ENCODE measurements around the gene KLHL21.

The KLHL21 gene

GRCh38 chr1:6592865-6593593, 9.6 kb downstream of the KLHL21 start:
- H3K4me1 ChIP-seq (ENCODE audit: control insufficient read depth, insufficient read depth, low read length): no peaks in the 10 kb centered on the region
- peaks cover 64% of the 10 kb centered on the region for H3K36me3 ChIP-seq (ENCODE audit: control insufficient read depth, insufficient read depth, low read length)
- no peaks in the 10 kb centered on the region for H3K9me3 ChIP-seq (ENCODE audit: control insufficient read depth, insufficient read depth, low read length)
- no peak overlapping the region for H3K9ac ChIP-seq (ENCODE audit: low read depth, low read length)
- H3K27me3 ChIP-seq (ENCODE audit: control insufficient read depth, insufficient read depth, low read length): no peaks in the 10 kb centered on the region
- H3K4me3 ChIP-seq (ENCODE audit: low read depth, low read length): no peak overlapping the region

- H3K9ac ChIP-seq (ENCODE audit: low read depth, low read length): no peak overlapping the region
- no peaks in the 10 kb centered on the region for H3K27me3 ChIP-seq (ENCODE audit: control insufficient read depth, insufficient read depth, low read length)
- H3K4me1 ChIP-seq (ENCODE audit: control insufficient read depth, insufficient read depth, low read length): no peaks in the 10 kb centered on the region
- peaks cover 64% of the 10 kb centered on the region for H3K36me3 ChIP-seq (ENCODE audit: control insufficient read depth, insufficient read depth, low read length)
- H3K9me3 ChIP-seq (ENCODE audit: control insufficient read depth, insufficient read depth, low read length): no peaks in the 10 kb centered on the region
- no peak overlapping the region for H3K4me3 ChIP-seq (ENCODE audit: low read depth, low read length)
Observed at GRCh38 chr1:6592441-6592840, 10.2 kb downstream of the KLHL21 start.

- Histone ChIP-seq H3K4me3 (ENCODE audit: low read depth, low read length) (no peak overlapping the region), H3K4me1 (ENCODE audit: control insufficient read depth, insufficient read depth, low read length) (no peaks in the 10 kb centered on the region), H3K9me3 (ENCODE audit: control insufficient read depth, insufficient read depth, low read length) (no peaks in the 10 kb centered on the region), H3K9ac (ENCODE audit: low read depth, low read length) (no peak overlapping the region), H3K27me3 (ENCODE audit: control insufficient read depth, insufficient read depth, low read length) (no peaks in the 10 kb centered on the region), H3K36me3 (ENCODE audit: control insufficient read depth, insufficient read depth, low read length) (peaks cover 57% of the 10 kb centered on the region)
Observed at GRCh38 chr1:6591644-6592043, 11.0 kb downstream of the KLHL21 start.

- Histone ChIP-seq H3K36me3 (ENCODE audit: control insufficient read depth, insufficient read depth, low read length) (peaks cover 55% of the 10 kb centered on the region), H3K4me3 (ENCODE audit: low read depth, low read length) (no peak overlapping the region), H3K27me3 (ENCODE audit: control insufficient read depth, insufficient read depth, low read length) (no peaks in the 10 kb centered on the region), H3K9me3 (ENCODE audit: control insufficient read depth, insufficient read depth, low read length) (no peaks in the 10 kb centered on the region), H3K4me1 (ENCODE audit: control insufficient read depth, insufficient read depth, low read length) (no peaks in the 10 kb centered on the region), H3K9ac (ENCODE audit: low read depth, low read length) (no peak overlapping the region)
Observed at GRCh38 chr1:6591222-6591621, 11.4 kb downstream of the KLHL21 start.

- Histone ChIP-seq H3K9me3 (ENCODE audit: control insufficient read depth, insufficient read depth, low read length) (no peaks in the 10 kb centered on the region), H3K4me1 (ENCODE audit: control insufficient read depth, insufficient read depth, low read length) (no peaks in the 10 kb centered on the region), H3K36me3 (ENCODE audit: control insufficient read depth, insufficient read depth, low read length) (peaks cover 44% of the 10 kb centered on the region), H3K9ac (ENCODE audit: low read depth, low read length) (no peak overlapping the region), H3K27me3 (ENCODE audit: control insufficient read depth, insufficient read depth, low read length) (no peaks in the 10 kb centered on the region), H3K4me3 (ENCODE audit: low read depth, low read length) (no peak overlapping the region)
Observed at GRCh38 chr1:6590046-6590445, 12.6 kb downstream of the KLHL21 start.

GRCh38 chr1:6588893-6589520, 13.7 kb downstream of the KLHL21 start:
- Histone ChIP-seq H3K27me3 (ENCODE audit: control insufficient read depth, insufficient read depth, low read length) (no peaks in the 10 kb centered on the region), H3K36me3 (ENCODE audit: control insufficient read depth, insufficient read depth, low read length) (peaks cover 36% of the 10 kb centered on the region), H3K9ac (ENCODE audit: low read depth, low read length) (no peak overlapping the region), H3K9me3 (ENCODE audit: control insufficient read depth, insufficient read depth, low read length) (no peaks in the 10 kb centered on the region), H3K4me3 (ENCODE audit: low read depth, low read length) (no peak overlapping the region), H3K4me1 (ENCODE audit: control insufficient read depth, insufficient read depth, low read length) (no peaks in the 10 kb centered on the region)

- Histone ChIP-seq H3K4me1 (ENCODE audit: control insufficient read depth, insufficient read depth, low read length) (no peaks in the 10 kb centered on the region), H3K9me3 (ENCODE audit: control insufficient read depth, insufficient read depth, low read length) (no peaks in the 10 kb centered on the region), H3K9ac (ENCODE audit: low read depth, low read length) (no peak overlapping the region), H3K36me3 (ENCODE audit: control insufficient read depth, insufficient read depth, low read length) (peaks cover 29% of the 10 kb centered on the region), H3K27me3 (ENCODE audit: control insufficient read depth, insufficient read depth, low read length) (no peaks in the 10 kb centered on the region), H3K4me3 (ENCODE audit: low read depth, low read length) (no peak overlapping the region)
Observed at GRCh38 chr1:6588128-6588892, 14.4 kb downstream of the KLHL21 start.

- H3K4me3 ChIP-seq (ENCODE audit: low read depth, low read length): no peak overlapping the region
- no peaks in the 10 kb centered on the region for H3K9me3 ChIP-seq (ENCODE audit: control insufficient read depth, insufficient read depth, low read length)
- no peak overlapping the region for H3K9ac ChIP-seq (ENCODE audit: low read depth, low read length)
- H3K27me3 ChIP-seq (ENCODE audit: control insufficient read depth, insufficient read depth, low read length): no peaks in the 10 kb centered on the region
- H3K36me3 ChIP-seq (ENCODE audit: control insufficient read depth, insufficient read depth, low read length): peaks cover 20% of the 10 kb centered on the region
- H3K4me1 ChIP-seq (ENCODE audit: control insufficient read depth, insufficient read depth, low read length): no peaks in the 10 kb centered on the region
Observed at GRCh38 chr1:6587261-6588005, 15.2 kb downstream of the KLHL21 start.

- H3K4me3 ChIP-seq (ENCODE audit: low read depth, low read length): no peak overlapping the region
- H3K4me1 ChIP-seq (ENCODE audit: control insufficient read depth, insufficient read depth, low read length): no peaks in the 10 kb centered on the region
Observed at GRCh38 chr1:6586404-6586816, 16.3 kb downstream of the KLHL21 start.

GRCh38 chr1:6585841-6586240, 16.8 kb downstream of the KLHL21 start:
- Histone ChIP-seq H3K4me3 (ENCODE audit: low read depth, low read length) (no peak overlapping the region), H3K36me3 (ENCODE audit: control insufficient read depth, insufficient read depth, low read length) (peaks cover 18% of the 10 kb centered on the region), H3K27me3 (ENCODE audit: control insufficient read depth, insufficient read depth, low read length) (no peaks in the 10 kb centered on the region), H3K4me1 (ENCODE audit: control insufficient read depth, insufficient read depth, low read length) (no peaks in the 10 kb centered on the region), H3K9ac (ENCODE audit: low read depth, low read length) (no peak overlapping the region), H3K9me3 (ENCODE audit: control insufficient read depth, insufficient read depth, low read length) (no peaks in the 10 kb centered on the region)

More at GRCh38 chr1:6586404-6586816, 16.3 kb downstream of the KLHL21 start:
- Histone ChIP-seq H3K9me3 (ENCODE audit: control insufficient read depth, insufficient read depth, low read length) (no peaks in the 10 kb centered on the region), H3K27me3 (ENCODE audit: control insufficient read depth, insufficient read depth, low read length) (no peaks in the 10 kb centered on the region), H3K9ac (ENCODE audit: low read depth, low read length) (no peak overlapping the region), H3K36me3 (ENCODE audit: control insufficient read depth, insufficient read depth, low read length) (peaks cover 18% of the 10 kb centered on the region)

- H3K9ac ChIP-seq (ENCODE audit: low read depth, low read length): no peak overlapping the region
- no peaks in the 10 kb centered on the region for H3K9me3 ChIP-seq (ENCODE audit: control insufficient read depth, insufficient read depth, low read length)
- peaks cover 18% of the 10 kb centered on the region for H3K36me3 ChIP-seq (ENCODE audit: control insufficient read depth, insufficient read depth, low read length)
- no peak overlapping the region for H3K4me3 ChIP-seq (ENCODE audit: low read depth, low read length)
- no peaks in the 10 kb centered on the region for H3K27me3 ChIP-seq (ENCODE audit: control insufficient read depth, insufficient read depth, low read length)
- H3K4me1 ChIP-seq (ENCODE audit: control insufficient read depth, insufficient read depth, low read length): no peaks in the 10 kb centered on the region
Observed at GRCh38 chr1:6585081-6585722, 17.5 kb downstream of the KLHL21 start.

Data from iPS-15b (cell line).